ENCODE data around the gene ODAD4.

DNA sequence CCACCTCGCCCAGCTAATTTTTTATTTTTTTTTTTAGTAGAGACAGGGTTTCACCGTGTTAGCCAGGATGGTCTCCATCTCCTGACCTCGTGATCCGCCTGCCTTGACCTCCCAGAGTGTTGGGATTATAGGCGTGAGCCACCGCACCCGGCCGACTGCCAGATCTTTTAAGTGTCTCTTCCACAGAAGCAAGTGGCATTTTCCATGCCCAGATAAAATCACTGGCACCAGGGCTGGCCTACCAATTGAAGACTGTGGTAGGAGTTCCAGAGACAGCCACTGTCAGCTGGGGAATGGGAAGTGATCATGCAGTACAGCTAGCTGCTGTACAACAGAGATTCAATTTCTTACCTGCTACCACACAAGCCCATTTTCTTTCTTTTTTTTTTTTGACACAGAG, 54.0 kb downstream of the ODAD4 start:
- TF ChIP-seq POLR2A (IDR thresholded peaks at IDR 0.05; ENCODE audit: borderline replicate concordance, extremely low read depth, insufficient read depth, insufficient read length) (no peak), SP1 (IDR thresholded peaks at IDR 0.05; ENCODE audit: low read depth) (no peak), CBX3 (IDR thresholded peaks at IDR 0.05; ENCODE audit: low read depth) (no peak), EGR1 (IDR thresholded peaks at IDR 0.05; ENCODE audit: low read depth) (no peak), MAX (IDR thresholded peaks at IDR 0.05) (no peak), ZNF274 (IDR thresholded peaks at IDR 0.05; ENCODE audit: low read depth, low read length) (no peak), JUND (IDR thresholded peaks at IDR 0.05) (no peak), POLR2AphosphoS5 (IDR thresholded peaks at IDR 0.05; ENCODE audit: low read depth, low read length) (no peak), SRF (IDR thresholded peaks at IDR 0.05; ENCODE audit: low read depth) (no peak)
- TF ChIP-seq, protein P1, sequence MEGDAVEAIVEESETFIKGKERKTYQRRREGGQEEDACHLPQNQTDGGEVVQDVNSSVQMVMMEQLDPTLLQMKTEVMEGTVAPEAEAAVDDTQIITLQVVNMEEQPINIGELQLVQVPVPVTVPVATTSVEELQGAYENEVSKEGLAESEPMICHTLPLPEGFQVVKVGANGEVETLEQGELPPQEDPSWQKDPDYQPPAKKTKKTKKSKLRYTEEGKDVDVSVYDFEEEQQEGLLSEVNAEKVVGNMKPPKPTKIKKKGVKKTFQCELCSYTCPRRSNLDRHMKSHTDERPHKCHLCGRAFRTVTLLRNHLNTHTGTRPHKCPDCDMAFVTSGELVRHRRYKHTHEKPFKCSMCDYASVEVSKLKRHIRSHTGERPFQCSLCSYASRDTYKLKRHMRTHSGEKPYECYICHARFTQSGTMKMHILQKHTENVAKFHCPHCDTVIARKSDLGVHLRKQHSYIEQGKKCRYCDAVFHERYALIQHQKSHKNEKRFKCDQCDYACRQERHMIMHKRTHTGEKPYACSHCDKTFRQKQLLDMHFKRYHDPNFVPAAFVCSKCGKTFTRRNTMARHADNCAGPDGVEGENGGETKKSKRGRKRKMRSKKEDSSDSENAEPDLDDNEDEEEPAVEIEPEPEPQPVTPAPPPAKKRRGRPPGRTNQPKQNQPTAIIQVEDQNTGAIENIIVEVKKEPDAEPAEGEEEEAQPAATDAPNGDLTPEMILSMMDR (IDR thresholded peaks at IDR 0.05 in 2 of 3, conservative IDR thresholded peaks at IDR 0.05 in 1 of 3; ENCODE audit: borderline replicate concordance in 1 of 3, insufficient read depth in 1 of 3, low read depth in 2 of 3, low read length in 2 of 3), result no peak
- TF ChIP-seq, protein P2, sequence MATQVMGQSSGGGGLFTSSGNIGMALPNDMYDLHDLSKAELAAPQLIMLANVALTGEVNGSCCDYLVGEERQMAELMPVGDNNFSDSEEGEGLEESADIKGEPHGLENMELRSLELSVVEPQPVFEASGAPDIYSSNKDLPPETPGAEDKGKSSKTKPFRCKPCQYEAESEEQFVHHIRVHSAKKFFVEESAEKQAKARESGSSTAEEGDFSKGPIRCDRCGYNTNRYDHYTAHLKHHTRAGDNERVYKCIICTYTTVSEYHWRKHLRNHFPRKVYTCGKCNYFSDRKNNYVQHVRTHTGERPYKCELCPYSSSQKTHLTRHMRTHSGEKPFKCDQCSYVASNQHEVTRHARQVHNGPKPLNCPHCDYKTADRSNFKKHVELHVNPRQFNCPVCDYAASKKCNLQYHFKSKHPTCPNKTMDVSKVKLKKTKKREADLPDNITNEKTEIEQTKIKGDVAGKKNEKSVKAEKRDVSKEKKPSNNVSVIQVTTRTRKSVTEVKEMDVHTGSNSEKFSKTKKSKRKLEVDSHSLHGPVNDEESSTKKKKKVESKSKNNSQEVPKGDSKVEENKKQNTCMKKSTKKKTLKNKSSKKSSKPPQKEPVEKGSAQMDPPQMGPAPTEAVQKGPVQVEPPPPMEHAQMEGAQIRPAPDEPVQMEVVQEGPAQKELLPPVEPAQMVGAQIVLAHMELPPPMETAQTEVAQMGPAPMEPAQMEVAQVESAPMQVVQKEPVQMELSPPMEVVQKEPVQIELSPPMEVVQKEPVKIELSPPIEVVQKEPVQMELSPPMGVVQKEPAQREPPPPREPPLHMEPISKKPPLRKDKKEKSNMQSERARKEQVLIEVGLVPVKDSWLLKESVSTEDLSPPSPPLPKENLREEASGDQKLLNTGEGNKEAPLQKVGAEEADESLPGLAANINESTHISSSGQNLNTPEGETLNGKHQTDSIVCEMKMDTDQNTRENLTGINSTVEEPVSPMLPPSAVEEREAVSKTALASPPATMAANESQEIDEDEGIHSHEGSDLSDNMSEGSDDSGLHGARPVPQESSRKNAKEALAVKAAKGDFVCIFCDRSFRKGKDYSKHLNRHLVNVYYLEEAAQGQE (IDR thresholded peaks at IDR 0.05; ENCODE audit: low read depth), result no peak
